ENCODE results near the gene ATF4. TPM values are rescaled to one million over a fixed set of nuclear protein-coding genes. Genes with fewer than 3 reads are reported as not detected.

Gene ATF4, protein sequence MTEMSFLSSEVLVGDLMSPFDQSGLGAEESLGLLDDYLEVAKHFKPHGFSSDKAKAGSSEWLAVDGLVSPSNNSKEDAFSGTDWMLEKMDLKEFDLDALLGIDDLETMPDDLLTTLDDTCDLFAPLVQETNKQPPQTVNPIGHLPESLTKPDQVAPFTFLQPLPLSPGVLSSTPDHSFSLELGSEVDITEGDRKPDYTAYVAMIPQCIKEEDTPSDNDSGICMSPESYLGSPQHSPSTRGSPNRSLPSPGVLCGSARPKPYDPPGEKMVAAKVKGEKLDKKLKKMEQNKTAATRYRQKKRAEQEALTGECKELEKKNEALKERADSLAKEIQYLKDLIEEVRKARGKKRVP
- 342 to 432 TPM (median 372 TPM) in 5 replicates for total RNA-seq (2022; extraction: Qiagen RNA extraction; ENCODE audit: low read depth)

DNA sequence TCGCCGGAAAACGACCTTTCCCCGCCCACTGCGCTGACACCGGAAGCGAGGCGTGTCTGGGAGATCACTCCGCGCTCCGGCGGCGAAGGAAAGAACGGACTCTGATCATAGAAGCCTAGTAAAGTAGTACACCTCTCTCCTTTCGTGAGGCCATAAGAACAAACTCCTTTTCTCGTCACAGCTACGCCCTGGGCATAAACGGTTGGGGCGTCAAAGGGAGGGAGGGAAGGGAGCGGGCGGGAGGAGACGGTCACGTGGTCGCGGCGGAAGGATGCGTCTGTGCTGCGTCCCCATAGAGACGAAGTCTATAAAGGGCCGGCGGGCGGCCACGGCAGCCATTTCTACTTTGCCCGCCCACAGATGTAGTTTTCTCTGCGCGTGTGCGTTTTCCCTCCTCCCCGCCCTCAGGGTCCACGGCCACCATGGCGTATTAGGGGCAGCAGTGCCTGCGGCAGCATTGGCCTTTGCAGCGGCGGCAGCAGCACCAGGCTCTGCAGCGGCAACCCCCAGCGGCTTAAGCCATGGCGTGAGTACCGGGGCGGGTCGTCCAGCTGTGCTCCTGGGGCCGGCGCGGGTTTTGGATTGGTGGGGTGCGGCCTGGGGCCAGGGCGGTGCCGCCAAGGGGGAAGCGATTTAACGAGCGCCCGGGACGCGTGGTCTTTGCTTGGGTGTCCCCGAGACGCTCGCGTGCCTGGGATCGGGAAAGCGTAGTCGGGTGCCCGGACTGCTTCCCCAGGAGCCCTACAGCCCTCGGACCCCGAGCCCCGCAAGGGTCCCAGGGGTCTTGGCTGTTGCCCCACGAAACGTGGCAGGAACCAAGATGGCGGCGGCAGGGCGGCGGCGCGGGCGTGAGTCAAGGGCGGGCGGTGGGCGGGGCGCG, at the start of gene ATF4:
Gene ATF4 (plus strand): TSS at position 337 of the 880 bp plus-strand sequence. CDS start 884 bp downstream, outside the sequence.

DNA sequence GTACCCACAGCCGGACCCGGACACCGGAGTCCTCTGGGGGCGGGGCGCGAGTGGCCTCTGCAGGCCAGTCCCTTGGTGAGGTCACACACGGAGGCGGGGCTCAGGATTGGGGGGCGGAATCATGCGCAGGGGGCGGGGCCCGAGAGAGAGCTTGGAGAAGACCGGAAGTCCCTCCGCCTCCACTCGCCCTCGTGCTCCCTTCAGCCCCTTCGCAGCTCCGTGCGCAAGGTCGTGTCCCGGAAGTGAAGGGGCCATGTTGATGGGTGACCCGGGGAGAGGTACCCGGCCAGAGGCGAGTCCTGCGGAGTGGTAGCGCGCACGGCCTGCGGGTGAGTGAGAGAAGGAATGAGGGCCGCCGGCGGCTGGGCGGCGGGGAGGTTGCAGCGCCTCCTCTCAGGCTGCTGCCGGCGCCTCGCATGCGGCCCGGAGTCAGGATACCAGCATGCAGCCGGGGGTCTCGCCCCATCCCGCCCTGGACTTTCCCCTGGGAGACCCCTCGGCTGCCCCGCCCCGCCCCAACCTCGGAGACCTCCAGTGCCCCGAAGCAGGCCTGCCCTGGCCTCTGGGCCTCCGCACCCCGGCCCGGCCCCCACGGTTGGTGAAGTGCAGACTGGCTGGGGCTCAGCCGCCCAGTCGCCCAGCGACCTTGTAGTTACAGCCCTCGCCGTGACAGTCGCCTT, 18.1 kb upstream of the ATF4 start, which contains the start of gene MIEF1:
Gene MIEF1 (plus strand): TSS at position 182 of the 680 bp plus-strand sequence. CDS start 9,005 bp downstream, outside the sequence.

DNA sequence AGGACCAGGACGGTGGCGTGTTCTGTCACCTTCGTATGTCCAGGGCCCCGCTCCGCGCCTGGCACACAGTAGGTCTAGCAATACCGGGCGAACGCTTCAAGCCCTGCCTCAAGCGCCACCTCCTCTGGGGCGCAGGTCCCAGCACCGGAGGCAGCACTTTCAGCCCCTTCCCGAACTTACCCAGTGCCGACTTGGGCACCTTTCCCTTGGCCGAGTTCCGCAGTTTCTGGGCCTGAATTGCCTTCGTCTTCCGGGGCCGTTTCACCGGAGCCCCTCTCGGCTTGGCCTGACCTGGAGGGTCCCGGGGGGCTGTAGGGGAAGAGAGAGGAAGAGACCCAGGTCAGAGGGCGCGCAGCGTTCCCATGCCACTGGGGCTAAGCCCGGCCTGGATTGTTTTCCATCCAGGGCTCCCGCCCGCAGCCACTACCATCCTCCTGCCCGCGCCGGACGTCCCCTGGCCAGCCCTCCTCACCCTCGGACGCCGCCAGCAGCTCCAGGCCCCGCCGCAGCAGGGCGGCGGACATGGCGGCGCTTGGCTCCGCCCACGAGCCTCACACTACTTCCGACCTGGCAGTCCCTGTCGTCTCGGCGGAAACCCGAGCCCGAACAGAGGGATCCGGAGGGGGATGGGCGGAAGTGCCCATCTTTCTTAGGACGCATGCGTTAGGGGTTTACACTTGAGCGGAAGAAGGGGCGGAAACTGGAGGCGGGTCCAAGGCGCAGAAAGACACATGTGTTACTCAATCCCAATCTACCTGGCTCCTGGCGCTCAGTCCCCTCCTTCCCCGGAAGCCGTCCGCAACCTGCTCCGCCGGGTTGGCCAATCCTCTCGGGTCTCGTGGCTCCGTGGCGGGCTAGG, 12.1 kb downstream of the ATF4 start, which contains the start of gene RPS19BP1:
Gene RPS19BP1 (minus strand): TSS at position 534 of the 859 bp plus-strand sequence. CDS start 10 bp downstream, at position 524.

DNA sequence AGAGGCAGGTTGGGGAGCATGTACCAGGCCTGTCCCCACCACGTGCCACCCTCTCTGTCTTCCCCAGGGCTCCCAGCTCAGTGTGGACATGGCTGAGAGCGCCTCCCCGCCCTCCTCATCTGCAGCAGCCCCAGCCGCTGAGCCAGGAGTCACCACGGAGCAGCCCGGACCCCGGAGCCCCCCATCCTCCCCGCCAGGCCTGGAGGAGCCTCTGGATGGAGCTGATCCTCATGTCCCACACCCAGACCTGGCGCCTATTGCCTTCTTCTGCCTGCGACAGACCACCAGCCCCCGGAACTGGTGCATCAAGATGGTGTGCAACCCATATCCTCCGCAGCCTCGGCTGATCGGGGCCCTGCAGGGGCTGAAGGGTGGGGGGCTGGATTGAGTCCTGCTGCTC, 50.3 kb downstream of the ATF4 start, which contains the start of gene CACNA1I:
Gene CACNA1I (plus strand): TSS at position 89 of the 400 bp plus-strand sequence. CDS start 0 bp downstream, at position 89.

Other genes starting within 250 kb of the ATF4 start
- 1,689 to 2,421 TPM (median 1,759 TPM) in 5 replicates for gene RPL3, start 200.9 kb upstream of the ATF4 start, total RNA-seq (2022; extraction: Qiagen RNA extraction; ENCODE audit: low read depth)
- 9.2 to 13.7 TPM (median 10.8 TPM) in 5 replicates for gene SYNGR1, start 170.6 kb upstream of the ATF4 start, total RNA-seq (2022; extraction: Qiagen RNA extraction; ENCODE audit: low read depth)
- 7.8 to 11.3 TPM (median 9.7 TPM) in 5 replicates for gene TAB1, start 120.8 kb upstream of the ATF4 start, total RNA-seq (2022; extraction: Qiagen RNA extraction; ENCODE audit: low read depth)
- 0.23 to 0.57 TPM (median 0.36 TPM) in 5 replicates for gene MGAT3, start 63.5 kb upstream of the ATF4 start, total RNA-seq (2022; extraction: Qiagen RNA extraction; ENCODE audit: low read depth)
- 21.4 to 25.7 TPM (median 24.8 TPM) in 5 replicates for gene MIEF1, start 18.3 kb upstream of the ATF4 start, total RNA-seq (2022; extraction: Qiagen RNA extraction; ENCODE audit: low read depth)
- gene RPS19BP1, start 12.2 kb downstream of the ATF4 start, total RNA-seq (2022; extraction: Qiagen RNA extraction; ENCODE audit: low read depth) = 86.8 to 113 TPM (median 105 TPM) in 5 replicates
- 0.02 to 0.06 TPM (median 0.05 TPM) in 5 replicates for gene CACNA1I, start 50.2 kb downstream of the ATF4 start, total RNA-seq (2022; extraction: Qiagen RNA extraction; ENCODE audit: low read depth)